Measurements from ENCODE around the gene NRTN. TPM values are rescaled to one million over a fixed set of nuclear protein-coding genes. Genes with fewer than 3 reads are reported as not detected.

NRTN gene
- total and polyA plus RNA-seq, 2 of the 13 experiments (the other 11 are each of a cell fraction or from before 2014, with no cell fraction given): 4.1 to 5.3 TPM

- TF ChIP-seq ZBTB40 (IDR thresholded peaks at IDR 0.05): no peak
- 0 out of 2 replicates have a peak, but pooled peaks have one; percentile 33 for TF ChIP-seq ZBTB40 (CRISPR knock-in tag; IDR thresholded peaks at IDR 0.05)
- peak; percentile 31; the same call in 1 of the 2 replicates for TF ChIP-seq AKNA (CRISPR knock-in tag; IDR thresholded peaks at IDR 0.05; ENCODE audit: borderline replicate concordance)
- no peak for TF ChIP-seq ZNF224 (CRISPR knock-in tag; IDR thresholded peaks at IDR 0.05)
- no peak for TF ChIP-seq NCOA2 (CRISPR knock-in tag; IDR thresholded peaks at IDR 0.05)
- peak; percentile 48; the same call in 1 of the 2 replicates for TF ChIP-seq ARID2 (CRISPR knock-in tag; IDR thresholded peaks at IDR 0.05; ENCODE audit: borderline replicate concordance)
- TF ChIP-seq NBN (conservative IDR thresholded peaks at IDR 0.05): no peak
- TF ChIP-seq CBX1 (IDR thresholded peaks at IDR 0.05; ENCODE audit: low read depth): peak; percentile 35
- 0 out of 2 replicates have a peak, but pooled peaks have one; percentile 10 for TF ChIP-seq ZNF414 (CRISPR knock-in tag; IDR thresholded peaks at IDR 0.05)
- TF ChIP-seq RFX5 (IDR thresholded peaks at IDR 0.05; ENCODE audit: low read depth, low read length): no peak
- no peak for TF ChIP-seq MLXIP (CRISPR knock-in tag; IDR thresholded peaks at IDR 0.05; ENCODE audit: borderline replicate concordance)
These were observed 33.6 kb downstream of the NRTN start (continued) for GRCh38 chr19:5838353-5839064.
